K562 (cell line): ENCODE measurements around the gene ACAP3. TPM values are rescaled to one million over a fixed set of nuclear protein-coding genes. Genes with fewer than 3 reads are reported as not detected.

Experiments used
- ARID4B ChIP-seq: sonication (generic); formaldehyde crosslinking; IDR thresholded peaks from 2 replicates; pipeline ENCODE4 v1.8.0; 2022; ENCODE audit warnings: mild to moderate bottlenecking, missing genetic modification reagents
- BCL6 ChIP-seq: fragments of 250-450 bp; sonication (Bioruptor Pico); IDR thresholded peaks from 2 replicates; pipeline ENCODE4 v1.4.0; 2020
- E2F6 ChIP-seq, 2 experiments: IDR thresholded peaks; 2 replicates each; pipeline ENCODE4 v1.6.1; 2011; ENCODE audit warnings: borderline replicate concordance in 1 of 2, control low read depth in 1 of 2, low read depth in 1 of 2, low read length in 1 of 2, mild to moderate bottlenecking in 1 of 2, mixed read lengths in 1 of 2, moderate library complexity in 1 of 2; ENCODE audit not compliant: insufficient read depth in 1 of 2, insufficient read length in 1 of 2, poor library complexity in 1 of 2, severe bottlenecking in 1 of 2; ENCODE audit errors: extremely low read depth in 1 of 2
- HIVEP1 ChIP-seq: fragments of 250-450 bp; sonication (Bioruptor Pico); IDR thresholded peaks from 2 replicates; pipeline ENCODE4 v1.4.0; 2020; ENCODE audit warnings: mild to moderate bottlenecking
- MNT ChIP-seq, 2 experiments: fragments of 450-650 bp; conservative IDR thresholded peaks; 2 replicates each; pipeline ENCODE4 v1.6.1; 2017; ENCODE audit warnings: mild to moderate bottlenecking in 2 of 2, moderate library complexity in 2 of 2
- NFE2 ChIP-seq: IDR thresholded peaks from 2 replicates; pipeline ENCODE4 v1.6.1; 2014; ENCODE audit warnings: antibody characterized with exemption, low read depth
- ZNF41 ChIP-seq: fragments of 250-450 bp; sonication (Bioruptor Pico); conservative IDR thresholded peaks from 2 replicates; pipeline ENCODE4 v1.4.0; 2020; ENCODE audit warnings: mild to moderate bottlenecking
- ZNF609 ChIP-seq: sonication (generic); formaldehyde crosslinking; IDR thresholded peaks from 2 replicates; pipeline ENCODE4 v1.8.1; 2023; ENCODE audit warnings: missing genetic modification reagents, mild to moderate bottlenecking, borderline replicate concordance
- ZSCAN32 ChIP-seq: fragments of 450-650 bp; formaldehyde crosslinking; IDR thresholded peaks from 2 replicates; pipeline ENCODE4 v1.4.0; 2020; ENCODE audit warnings: mild to moderate bottlenecking, moderate library complexity
- polyA plus RNA-seq, 8 experiments: library from polyadenylated mRNA; depleted of rRNA in 4 of 8; stranded (reverse) in 5 of 8; unstranded in 3 of 8; fragments of >200 nt; fragmentation: Nextera tagmentation in 2 of 8; fragmentation: Illumina TruSeq in 1 of 8; extraction: Ambion mirVana in 2 of 8; extraction: Trizol in 1 of 8; gene quantifications; 2 replicates each; pipeline versions ENCODE4 v1.2.1 to v1.2.3, GENCODE V29; 2011 to 2014; ENCODE audit warnings: inconsistent platforms in 1 of 8, missing spikeins in 1 of 8
- total RNA-seq, 7 experiments: library from RNA; depleted of rRNA in 6 of 7; stranded (reverse); fragments of >200 nt in 6 of 7; fragmentation: Illumina TruSeq in 2 of 7; extraction: Trizol in 2 of 7; gene quantifications; 2 replicates each; pipeline versions ENCODE4 v1.2.1 to v1.2.3, GENCODE V29; 2011 to 2021; ENCODE audit warnings: low replicate concordance in 1 of 7

Gene ACAP3
- total and polyA plus RNA-seq, 9 of the 15 experiments (the other 6 are each of a cell fraction or from before 2014, with no cell fraction given), result 0.01 to 49.0 (median 12.0) TPM

- TF ChIP-seq ZNF609, result no peak
- TF ChIP-seq MNT (conservative IDR thresholded peaks at IDR 0.05), result 0 out of 4 replicates have a peak, but pooled peaks of 1 of the 2 experiments have one; percentile 35
- TF ChIP-seq BCL6 (CRISPR knock-in tag), result no peak
- TF ChIP-seq ZSCAN32 (CRISPR knock-in tag), result no peak
- peak; percentile 13; the same call in 1 of the 2 replicates for TF ChIP-seq HIVEP1 (CRISPR knock-in tag)
- peak in 1 of 2 experiments; percentile 38 for TF ChIP-seq E2F6 (IDR thresholded peaks at IDR 0.05; ENCODE audit: borderline replicate concordance in 1 of 2, extremely low read depth in 1 of 2, insufficient read depth in 1 of 2, insufficient read length in 1 of 2, low read depth in 1 of 2, low read length in 1 of 2, poor library complexity in 1 of 2, severe bottlenecking in 1 of 2)
- TF ChIP-seq NFE2, result no peak
- TF ChIP-seq ZNF41 (CRISPR knock-in tag), result no peak
- 0 out of 2 replicates have a peak, but pooled peaks have one; percentile 1 for TF ChIP-seq ARID4B (CRISPR knock-in tag)
Observed at GRCh38 chr1:1315435-1315954, 7.8 kb upstream of the ACAP3 start (continued).
